Stimulated activated CD4-positive, alpha-beta T cell treated with anti-CD3 and anti-CD28 coated beads, Interleukin-1b, Interleukin-23, amount 100 ng/mL, for 24 hours (primary cell): ENCODE results near the gene PINLYP.
"Not testable (repeated sequence)": the region's sequence is repeated elsewhere in the genome, so short reads cannot be mapped to it uniquely, and the experiment has no call there.

Source experiments
- DNase-seq, 4 experiments: peaks; one replicate each; pipeline ENCODE4 v3.0.0-alpha.2; 2020; ENCODE audit warnings: low read depth in 4 of 4, low spot score in 1 of 4

Gene PINLYP

GRCh38 chr19:43578787-43579186 is 3.2 kb downstream of the PINLYP start:
- no peak for DNase-seq

DNA sequence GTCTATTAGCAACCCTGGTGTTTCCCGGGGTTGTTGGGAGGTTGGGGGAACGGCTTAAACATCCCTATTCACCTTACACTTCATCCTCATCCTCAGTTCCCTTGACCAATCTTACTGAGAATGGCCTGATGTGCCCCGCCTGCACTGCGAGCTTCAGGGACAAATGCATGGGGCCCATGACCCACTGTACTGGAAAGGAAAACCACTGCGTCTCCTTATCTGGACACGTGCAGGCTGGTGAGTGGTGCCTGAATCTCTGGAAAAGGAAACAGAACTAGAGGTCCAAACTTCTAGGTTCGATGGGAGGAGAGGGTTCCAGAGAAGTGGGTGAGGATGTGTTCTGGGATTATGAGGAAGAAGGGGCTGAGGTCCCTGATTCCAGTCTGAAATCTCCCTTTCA is 5.9 kb downstream of the PINLYP start:
- DNase-seq = no peak

DNA sequence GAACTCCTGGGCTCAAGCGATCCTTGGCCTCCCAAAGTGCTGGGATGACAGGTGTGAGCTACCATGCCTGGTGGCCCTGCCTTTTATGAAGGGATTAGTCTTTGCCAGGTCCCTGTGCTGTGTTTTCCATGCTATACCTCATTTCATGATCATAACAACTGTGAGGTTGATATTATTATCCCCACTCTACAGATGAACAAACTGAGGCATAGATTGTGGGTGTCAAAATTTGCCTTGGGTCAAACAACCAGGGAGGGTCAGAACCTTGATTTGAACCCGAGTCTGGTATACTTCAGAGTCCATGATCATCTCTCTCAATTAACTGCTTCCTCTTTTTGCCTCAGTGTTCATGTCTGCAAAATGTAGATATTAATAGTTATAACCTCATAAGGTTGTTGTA is 6.9 kb downstream of the PINLYP start:
- no peak for DNase-seq

DNA sequence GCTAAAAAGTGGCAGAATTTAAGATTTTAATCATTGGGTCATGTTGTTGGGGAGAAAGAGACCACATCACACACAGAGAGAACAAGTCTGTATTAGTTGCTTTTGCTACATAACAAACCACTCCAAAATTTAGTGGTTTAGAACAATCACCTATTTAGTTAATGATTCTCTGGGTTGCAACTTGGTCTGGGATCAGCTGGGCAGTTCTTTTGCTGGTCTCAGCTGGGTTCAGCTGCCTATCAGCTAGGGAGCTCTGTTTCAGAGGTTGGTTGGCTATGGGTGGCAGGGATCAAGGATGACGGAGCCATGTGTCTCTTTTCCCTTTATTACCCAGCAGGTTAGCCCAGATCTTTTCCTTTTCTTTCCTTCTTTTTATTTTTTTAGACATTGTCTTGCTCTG is 8.9 kb downstream of the PINLYP start:
- DNase-seq = no peak

DNA sequence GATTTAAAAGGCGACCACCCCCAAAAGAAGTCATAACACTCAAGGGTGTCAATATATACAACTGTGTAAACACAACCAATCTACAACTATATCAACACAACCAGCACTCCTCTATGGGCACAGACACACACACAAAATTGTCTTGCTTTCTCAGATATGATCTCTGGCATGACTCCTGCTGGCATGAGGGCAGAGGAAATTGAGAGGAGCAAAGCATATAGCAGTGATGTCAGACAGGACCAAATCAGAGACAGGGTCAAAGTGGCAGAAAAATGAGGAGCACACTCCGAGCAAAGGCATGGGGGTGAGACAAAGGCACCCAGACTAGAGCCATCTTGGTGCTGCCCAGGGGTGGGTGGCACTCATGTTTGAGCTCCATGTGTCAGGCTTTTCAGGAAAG is 10.7 kb downstream of the PINLYP start:
- DNase-seq = no peak

GRCh38 chr19:43587029-43587428 is 11.4 kb downstream of the PINLYP start:
- not testable (repeated sequence) for DNase-seq

- no peak for DNase-seq
These were observed 13.7 kb downstream of the PINLYP start for GRCh38 chr19:43589277-43589676.

- no peak for DNase-seq
These were observed 14.1 kb downstream of the PINLYP start for GRCh38 chr19:43589678-43590077.

GRCh38 chr19:43591904-43592772 is 16.5 kb downstream of the PINLYP start:
- DNase-seq = no peak

GRCh38 chr19:43592800-43593350 is 17.3 kb downstream of the PINLYP start:
- DNase-seq = no peak

DNA sequence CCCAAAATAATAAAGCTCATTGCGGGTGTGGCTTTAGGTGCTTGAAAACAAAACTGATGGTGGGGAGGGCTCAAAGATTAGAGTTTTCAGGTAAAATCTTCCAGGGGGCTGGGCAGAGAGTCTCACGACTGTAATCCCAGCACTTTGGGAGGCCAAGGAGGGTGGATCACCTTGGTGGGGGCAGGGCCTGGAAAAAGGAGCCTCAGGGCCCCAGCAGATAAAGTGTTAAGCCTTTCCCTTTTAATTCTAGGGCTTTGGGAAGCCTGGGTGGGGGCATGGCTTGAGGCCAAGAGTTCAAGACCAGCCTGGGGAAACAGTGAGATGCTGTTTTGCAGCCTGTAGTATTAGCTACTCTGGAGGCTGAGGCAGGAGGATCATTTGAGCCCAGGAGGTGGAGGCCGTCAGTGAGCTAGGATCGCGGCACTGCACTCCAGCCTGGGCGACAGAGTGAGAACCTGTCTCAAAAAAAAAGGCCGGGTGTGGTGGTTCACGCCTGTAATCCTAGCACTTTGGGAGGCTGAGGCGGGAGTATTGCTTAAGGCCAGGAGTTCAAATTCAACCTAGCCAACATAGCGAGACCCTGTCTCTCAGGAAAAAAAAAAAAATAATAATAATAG is 18.6 kb downstream of the PINLYP start:
- DNase-seq = no peak

DNA sequence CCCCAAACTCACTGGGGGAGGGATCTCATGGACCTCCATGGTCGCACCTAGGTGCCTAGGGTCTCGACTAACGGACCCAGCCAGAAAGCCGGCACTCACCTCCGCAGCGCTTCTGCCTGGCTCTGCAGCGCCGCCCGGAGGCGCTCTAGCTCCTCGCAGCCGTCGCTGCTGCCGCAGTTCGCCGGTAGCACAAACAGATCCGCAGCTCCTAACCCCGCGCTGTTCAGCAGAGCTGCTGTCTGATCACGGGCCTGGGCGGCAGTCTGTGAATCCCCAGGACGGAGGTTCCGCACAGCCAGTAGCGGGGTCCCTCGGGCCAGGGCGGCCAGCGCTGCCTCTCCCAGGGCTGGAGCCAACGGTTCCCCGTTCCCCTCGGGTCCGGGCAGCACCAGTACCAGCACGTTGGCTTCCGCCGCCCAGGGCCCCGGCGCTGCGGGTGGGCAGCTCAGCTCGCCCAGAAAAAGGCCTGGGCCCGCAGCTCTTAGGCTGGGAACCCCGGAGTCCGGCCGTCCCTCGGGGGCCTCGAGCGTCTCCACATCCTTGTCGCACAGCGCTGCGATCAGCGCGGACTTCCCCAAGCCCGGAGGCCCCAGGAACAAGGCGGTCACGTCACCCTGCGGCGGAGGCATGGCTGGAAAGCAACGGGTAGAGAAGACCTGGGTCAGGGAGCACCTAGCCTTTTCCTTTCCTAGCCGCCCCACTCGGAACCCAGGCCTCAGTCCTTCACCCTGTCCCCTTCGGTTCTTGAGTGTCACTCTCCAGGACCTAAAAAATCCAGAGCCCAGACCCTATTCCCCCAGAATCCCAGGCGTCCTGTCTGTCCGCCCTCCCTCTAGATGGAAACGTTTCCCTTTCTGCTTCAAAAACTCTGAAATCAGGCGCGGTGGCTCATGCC is 19.4 kb downstream of the PINLYP start:
- peak in 3 of 4 experiments; percentile 29 to 60 (median 52) for DNase-seq

DNA sequence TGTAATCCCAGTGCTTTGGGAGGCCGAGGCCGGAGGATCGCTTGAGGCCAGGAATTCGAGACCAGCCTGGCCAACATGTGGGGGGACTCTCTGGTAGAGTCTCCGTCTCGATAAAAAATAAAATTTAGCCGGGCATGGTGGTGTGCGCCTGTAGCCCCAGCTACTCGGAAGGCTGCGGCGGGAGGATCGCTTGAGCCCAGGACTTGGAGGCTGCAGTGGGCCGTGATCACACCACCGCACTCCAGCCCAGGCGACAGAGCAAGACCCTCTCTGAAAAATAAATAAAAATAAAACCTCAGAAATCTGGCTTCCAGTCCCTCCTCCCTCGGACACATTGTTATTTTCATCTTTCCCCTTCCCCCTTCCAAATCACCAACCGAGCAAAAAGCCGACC is 20.0 kb downstream of the PINLYP start:
- DNase-seq = no peak

- peak; percentile 100 for DNase-seq
These were observed 20.6 kb downstream of the PINLYP start, which contains the start of the genes IRGQ and ZNF576 for GRCh38 chr19:43595999-43596841. Gene IRGQ (minus strand): TSS chr19:43596134. CDS start chr19:43595338, 796 bp downstream. Gene ZNF576 (plus strand): TSS chr19:43596595. CDS start chr19:43597109, 514 bp downstream.

- no peak for DNase-seq
These were observed 21.4 kb downstream of the PINLYP start for GRCh38 chr19:43596842-43597461.

DNA sequence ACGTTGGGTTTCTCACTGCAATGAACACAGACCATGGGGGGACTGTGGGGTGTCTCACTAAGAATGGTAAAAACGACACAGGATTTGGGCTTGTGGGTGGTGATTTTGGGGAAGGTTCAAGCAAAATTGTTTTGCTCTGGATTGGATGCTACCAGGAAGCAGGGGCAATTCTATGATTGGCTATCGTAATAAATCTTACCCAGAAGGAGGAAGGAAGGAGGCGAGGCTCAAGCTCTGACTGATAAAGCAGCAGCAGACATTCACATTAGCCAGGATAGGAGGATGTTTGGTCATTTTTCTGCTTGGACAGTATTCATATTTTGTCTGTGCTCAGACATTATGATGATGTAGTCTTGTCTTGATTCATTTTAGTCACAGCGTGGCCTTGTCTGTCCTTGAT is 22.3 kb downstream of the PINLYP start:
- no peak for DNase-seq

DNA sequence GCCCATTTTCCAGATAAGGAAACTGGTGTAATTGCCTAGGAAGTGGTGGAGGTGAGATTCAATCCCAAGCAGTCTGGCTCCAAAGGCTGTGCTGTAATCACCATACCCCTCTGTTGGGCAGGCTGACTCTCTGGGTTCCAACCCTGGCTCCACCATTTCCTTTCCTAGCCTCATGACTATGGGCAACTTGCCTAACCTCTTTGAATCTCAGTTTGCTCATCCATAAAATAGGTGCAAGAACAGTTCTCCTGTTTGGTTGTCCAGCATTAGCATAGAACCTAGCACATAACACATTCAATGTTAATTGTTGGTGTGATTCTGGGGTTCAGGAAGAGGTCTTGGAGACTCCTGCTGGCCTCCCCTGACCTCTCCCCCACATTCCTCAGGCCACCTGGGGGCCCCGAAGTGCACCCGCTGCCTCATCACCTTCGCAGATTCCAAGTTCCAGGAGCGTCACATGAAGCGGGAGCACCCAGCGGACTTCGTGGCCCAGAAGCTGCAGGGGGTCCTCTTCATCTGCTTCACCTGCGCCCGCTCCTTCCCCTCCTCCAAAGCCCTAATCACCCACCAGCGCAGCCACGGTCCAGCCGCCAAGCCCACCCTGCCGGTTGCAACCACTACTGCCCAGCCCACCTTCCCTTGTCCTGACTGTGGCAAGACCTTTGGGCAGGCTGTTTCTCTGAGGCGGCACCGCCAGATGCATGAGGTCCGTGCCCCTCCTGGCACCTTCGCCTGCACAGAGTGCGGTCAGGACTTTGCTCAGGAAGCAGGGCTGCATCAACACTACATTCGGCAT is 23.0 kb downstream of the PINLYP start:
- no peak for DNase-seq

- no peak for DNase-seq
These were observed 24.2 kb downstream of the PINLYP start for GRCh38 chr19:43599635-43600295.
